Colonic mucosa (tissue), 4 donors: ENCODE measurements around the gene LARP4B. TPM values are rescaled to one million over a fixed set of nuclear protein-coding genes. Genes with fewer than 3 reads are reported as not detected.

ENCODE experiments used
- DNase-seq: peaks from one replicate; pipeline ENCODE4 v3.0.0-alpha.2; 2020
- H3K27ac ChIP-seq: fragments of 200-600 bp; one replicate; pipeline ENCODE4 v1.8.0; 2021
- H3K27me3 ChIP-seq: fragments of 200-600 bp; one replicate; pipeline ENCODE4 v1.8.0; 2021
- H3K36me3 ChIP-seq: fragments of 200-600 bp; one replicate; pipeline ENCODE4 v1.8.0; 2021
- H3K4me1 ChIP-seq: fragments of 200-600 bp; one replicate; pipeline ENCODE4 v1.8.0; 2021; ENCODE audit warnings: mild to moderate bottlenecking
- H3K4me3 ChIP-seq: fragments of 200-600 bp; one replicate; pipeline ENCODE4 v1.8.0; 2021
- H3K9ac ChIP-seq, 2 donors: one replicate each; pipeline ENCODE4 v1.7.0; 2013; ENCODE audit warnings: control low read depth in 2 of 2, low read depth in 2 of 2, low read length in 2 of 2
- H3K9me3 ChIP-seq: fragments of 200-600 bp; one replicate; pipeline ENCODE4 v1.8.0; 2021
- CTCF ChIP-seq: fragments of 200-600 bp; IDR thresholded peaks from one replicate; pipeline ENCODE4 v1.8.0; 2022; ENCODE audit warnings: antibody characterized with exemption, mild to moderate bottlenecking
- intact Hi-C: fragments of 100-400 bp; cut with DNase I; formaldehyde crosslinking; loops from one replicate; pipeline ENCODE4 v1.14.1; 2022
- total RNA-seq, 2 donors: library from RNA; stranded (reverse); fragmentation: NEBNext Ultra II Directional in 1 of 2; extraction: Animal tissue kit (Norgen Biotek cat#: 25700) in 1 of 2; gene quantifications; one replicate each; pipeline ENCODE4 v1.2.1, GENCODE V29; 2021
- donor health status: healthy.
- donor health status: DM: no; HTN: no; CAD: no.
- donor health status: DM: no; HTN: no; CAD: no.

Gene LARP4B
- total RNA-seq, 2 donors from 2014 or later = 129 to 136 TPM

- TF ChIP-seq CTCF = no peak
- H3K9ac ChIP-seq = peak overlapping the region; percentile 81 to 87
- H3K4me1 ChIP-seq = peaks cover 8% of the 10 kb centered on the region
- H3K4me3 ChIP-seq = peak overlapping the region; percentile 37
- intact Hi-C loops = loop anchor here (10.0 kb wide), 1 partner anchor 125 kb away; the partner anchor contains the start of gene WDR37
- H3K36me3 ChIP-seq = no peaks in the 10 kb centered on the region
- H3K27ac ChIP-seq = peak overlapping the region; percentile 56
- no peak for DNase-seq
- no peaks in the 10 kb centered on the region for H3K9me3 ChIP-seq
- H3K27me3 ChIP-seq = no peaks in the 10 kb centered on the region
These were observed 1.4 kb downstream of the LARP4B start for GRCh38 chr10:929960-930624.

- H3K27ac ChIP-seq = peak overlapping the region; percentile 33
- peaks cover 12% of the 10 kb centered on the region for H3K4me1 ChIP-seq
- intact Hi-C loops = no loop called here
These were observed 4.4 kb downstream of the LARP4B start for GRCh38 chr10:927131-927530.

GRCh38 chr10:926075-926698 is 5.3 kb downstream of the LARP4B start:
- no peaks in the 10 kb centered on the region for H3K36me3 ChIP-seq
- H3K4me3 ChIP-seq = no peak overlapping the region
- intact Hi-C loops = no loop called here
- peaks cover 12% of the 10 kb centered on the region for H3K4me1 ChIP-seq
- TF ChIP-seq CTCF = no peak
- H3K27ac ChIP-seq = peak overlapping the region; percentile 33
- H3K9me3 ChIP-seq = no peaks in the 10 kb centered on the region
- H3K9ac ChIP-seq = no peak overlapping the region
- no peaks in the 10 kb centered on the region for H3K27me3 ChIP-seq
- DNase-seq = peak; percentile 65

More at GRCh38 chr10:927131-927530, 4.4 kb downstream of the LARP4B start:
- no peak for TF ChIP-seq CTCF
- no peaks in the 10 kb centered on the region for H3K27me3 ChIP-seq
- no peaks in the 10 kb centered on the region for H3K36me3 ChIP-seq
- no peak overlapping the region for H3K9ac ChIP-seq
- no peak overlapping the region for H3K4me3 ChIP-seq
- DNase-seq = no peak
- no peaks in the 10 kb centered on the region for H3K9me3 ChIP-seq

GRCh38 chr10:924524-924859 is 7.0 kb downstream of the LARP4B start:
- no peak for DNase-seq
- intact Hi-C loops = no loop called here
- no peak overlapping the region for H3K27ac ChIP-seq
- H3K36me3 ChIP-seq = no peaks in the 10 kb centered on the region
- no peak overlapping the region for H3K9ac ChIP-seq
- no peak for TF ChIP-seq CTCF
- H3K27me3 ChIP-seq = no peaks in the 10 kb centered on the region
- H3K4me3 ChIP-seq = no peak overlapping the region
- peaks cover 10% of the 10 kb centered on the region for H3K4me1 ChIP-seq
- no peaks in the 10 kb centered on the region for H3K9me3 ChIP-seq

- H3K4me1 ChIP-seq = peaks cover 9% of the 10 kb centered on the region
- TF ChIP-seq CTCF = no peak
- H3K9ac ChIP-seq = no peak overlapping the region
- H3K9me3 ChIP-seq = no peaks in the 10 kb centered on the region
- no peaks in the 10 kb centered on the region for H3K27me3 ChIP-seq
- H3K36me3 ChIP-seq = no peaks in the 10 kb centered on the region
- intact Hi-C loops = no loop called here
- no peak for DNase-seq
- no peak overlapping the region for H3K4me3 ChIP-seq
- no peak overlapping the region for H3K27ac ChIP-seq
These were observed 7.5 kb downstream of the LARP4B start for GRCh38 chr10:923844-924523.
